ENCODE measurements around the gene BEX5.
"Not testable (repeated sequence)": the region's sequence is repeated elsewhere in the genome, so short reads cannot be mapped to it uniquely, and the experiment has no call there.

DNA sequence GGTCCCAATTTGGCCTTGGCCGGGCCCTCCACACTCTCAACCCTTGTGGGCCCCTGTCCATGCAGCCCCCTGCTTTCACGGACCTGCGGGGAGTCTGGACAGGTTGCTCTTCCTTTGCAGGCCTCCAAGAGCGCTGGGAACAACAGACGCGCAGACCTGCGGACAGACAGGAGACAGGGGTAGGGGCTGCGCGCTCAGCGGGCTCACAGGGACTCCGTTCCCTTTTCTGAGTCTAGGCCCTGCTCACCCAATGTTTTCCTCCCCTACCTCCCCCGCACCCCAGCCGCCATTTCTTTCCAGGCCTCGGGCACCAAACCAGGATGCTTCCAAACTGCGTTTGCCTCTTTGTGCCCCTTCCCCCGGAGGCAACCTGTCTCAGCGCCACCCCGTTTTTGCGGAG, 14.1 kb downstream of the BEX5 start:
- TF ChIP-seq, protein P1, sequence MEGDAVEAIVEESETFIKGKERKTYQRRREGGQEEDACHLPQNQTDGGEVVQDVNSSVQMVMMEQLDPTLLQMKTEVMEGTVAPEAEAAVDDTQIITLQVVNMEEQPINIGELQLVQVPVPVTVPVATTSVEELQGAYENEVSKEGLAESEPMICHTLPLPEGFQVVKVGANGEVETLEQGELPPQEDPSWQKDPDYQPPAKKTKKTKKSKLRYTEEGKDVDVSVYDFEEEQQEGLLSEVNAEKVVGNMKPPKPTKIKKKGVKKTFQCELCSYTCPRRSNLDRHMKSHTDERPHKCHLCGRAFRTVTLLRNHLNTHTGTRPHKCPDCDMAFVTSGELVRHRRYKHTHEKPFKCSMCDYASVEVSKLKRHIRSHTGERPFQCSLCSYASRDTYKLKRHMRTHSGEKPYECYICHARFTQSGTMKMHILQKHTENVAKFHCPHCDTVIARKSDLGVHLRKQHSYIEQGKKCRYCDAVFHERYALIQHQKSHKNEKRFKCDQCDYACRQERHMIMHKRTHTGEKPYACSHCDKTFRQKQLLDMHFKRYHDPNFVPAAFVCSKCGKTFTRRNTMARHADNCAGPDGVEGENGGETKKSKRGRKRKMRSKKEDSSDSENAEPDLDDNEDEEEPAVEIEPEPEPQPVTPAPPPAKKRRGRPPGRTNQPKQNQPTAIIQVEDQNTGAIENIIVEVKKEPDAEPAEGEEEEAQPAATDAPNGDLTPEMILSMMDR (IDR thresholded peaks at IDR 0.05), result not testable (repeated sequence)
- not testable (repeated sequence) for TF ChIP-seq POLR2A (IDR thresholded peaks at IDR 0.05)

All from right lobe of liver (tissue), 4 donors.